Transverse colon (tissue), 4 donors: Measurements from ENCODE around the gene LRRC36.

Source experiments
- POLR2AphosphoS5 ChIP-seq, 3 donors: sonication (generic); formaldehyde crosslinking; IDR thresholded peaks; one replicate each; pipeline ENCODE4 v1.6.1; 2016; ENCODE audit warnings: antibody characterized with exemption in 3 of 3
- TF ChIP-seq, protein P1 (sequence below), 5 experiments: fragments of 200-600 bp in 3 of 5; fragments of 450-650 bp in 2 of 5; sonication (generic) in 3 of 5; IDR thresholded peaks; 1 replicate in 2 of 5; 2 replicates in 3 of 5; pipeline ENCODE4 v1.5.1; 2016 to 2017; ENCODE audit warnings: antibody characterized with exemption in 5 of 5, inconsistent platforms in 3 of 5, mild to moderate bottlenecking in 2 of 5, moderate library complexity in 1 of 5

DNA sequence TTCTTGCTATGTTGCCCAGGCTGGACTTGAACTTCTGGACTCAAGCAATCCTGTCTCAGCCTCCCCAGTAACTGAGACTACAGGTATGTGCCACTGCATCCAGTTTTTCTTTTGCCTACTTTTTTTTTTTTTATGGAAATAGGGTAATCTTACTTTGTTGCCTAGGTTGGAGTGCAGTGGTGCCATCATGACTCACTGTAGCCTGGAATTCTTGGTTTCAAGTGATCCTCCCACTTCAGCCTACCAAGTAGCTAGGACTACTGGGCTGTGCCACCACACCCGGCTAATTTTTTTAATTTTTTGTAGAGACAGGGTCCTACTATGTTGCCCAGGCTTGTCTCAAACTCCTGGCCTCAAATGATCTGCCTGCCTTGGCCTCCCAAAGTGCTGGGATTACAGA is 10.0 kb downstream of the LRRC36 start:
- TF ChIP-seq, protein P1, sequence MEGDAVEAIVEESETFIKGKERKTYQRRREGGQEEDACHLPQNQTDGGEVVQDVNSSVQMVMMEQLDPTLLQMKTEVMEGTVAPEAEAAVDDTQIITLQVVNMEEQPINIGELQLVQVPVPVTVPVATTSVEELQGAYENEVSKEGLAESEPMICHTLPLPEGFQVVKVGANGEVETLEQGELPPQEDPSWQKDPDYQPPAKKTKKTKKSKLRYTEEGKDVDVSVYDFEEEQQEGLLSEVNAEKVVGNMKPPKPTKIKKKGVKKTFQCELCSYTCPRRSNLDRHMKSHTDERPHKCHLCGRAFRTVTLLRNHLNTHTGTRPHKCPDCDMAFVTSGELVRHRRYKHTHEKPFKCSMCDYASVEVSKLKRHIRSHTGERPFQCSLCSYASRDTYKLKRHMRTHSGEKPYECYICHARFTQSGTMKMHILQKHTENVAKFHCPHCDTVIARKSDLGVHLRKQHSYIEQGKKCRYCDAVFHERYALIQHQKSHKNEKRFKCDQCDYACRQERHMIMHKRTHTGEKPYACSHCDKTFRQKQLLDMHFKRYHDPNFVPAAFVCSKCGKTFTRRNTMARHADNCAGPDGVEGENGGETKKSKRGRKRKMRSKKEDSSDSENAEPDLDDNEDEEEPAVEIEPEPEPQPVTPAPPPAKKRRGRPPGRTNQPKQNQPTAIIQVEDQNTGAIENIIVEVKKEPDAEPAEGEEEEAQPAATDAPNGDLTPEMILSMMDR (IDR thresholded peaks at IDR 0.05): no peak
- TF ChIP-seq POLR2AphosphoS5 (IDR thresholded peaks at IDR 0.05): no peak
